H9 (cell line): Measurements from ENCODE around the gene ASCC2. TPM values are rescaled to one million over a fixed set of nuclear protein-coding genes. Genes with fewer than 3 reads are reported as not detected.

Source experiments
- DNase-seq: peaks from one replicate; pipeline ENCODE4 v3.0.0-alpha.2; 2017
- H2AFZ ChIP-seq: one replicate; pipeline ENCODE4 v1.6.1; 2013; ENCODE audit warnings: mild to moderate bottlenecking, low read length, control low read depth, moderate library complexity
- H2AK5ac ChIP-seq: 2 replicates; pipeline ENCODE4 v1.6.1; 2013; ENCODE audit warnings: low read length, control low read depth, mixed read lengths; ENCODE audit not compliant: insufficient read length
- H2BK120ac ChIP-seq: one replicate; pipeline ENCODE4 v1.6.1; 2013; ENCODE audit warnings: low read depth, mild to moderate bottlenecking, low read length, control low read depth, inconsistent platforms; ENCODE audit not compliant: poor library complexity, severe bottlenecking
- H2BK12ac ChIP-seq: 2 replicates; pipeline ENCODE4 v1.6.1; 2013; ENCODE audit warnings: low read length, control low read depth, mixed read lengths, low read depth; ENCODE audit not compliant: insufficient read length
- H2BK15ac ChIP-seq: 2 replicates; pipeline ENCODE4 v1.6.1; 2013; ENCODE audit warnings: low read depth, low read length, control low read depth
- H2BK20ac ChIP-seq: one replicate; pipeline ENCODE4 v1.6.1; 2013; ENCODE audit warnings: low read depth, mild to moderate bottlenecking, low read length, control low read depth, inconsistent platforms; ENCODE audit not compliant: poor library complexity, severe bottlenecking
- H2BK5ac ChIP-seq: 2 replicates; pipeline ENCODE4 v1.6.1; 2013; ENCODE audit warnings: low read length, control low read depth, mixed read lengths; ENCODE audit not compliant: insufficient read length
- H3K14ac ChIP-seq: 2 replicates; pipeline ENCODE4 v1.6.1; 2013; ENCODE audit warnings: low read length, control low read depth; ENCODE audit not compliant: insufficient read depth
- H3K18ac ChIP-seq: 2 replicates; pipeline ENCODE4 v1.6.1; 2013; ENCODE audit warnings: low read depth, mild to moderate bottlenecking, mixed read lengths, low read length, control low read depth; ENCODE audit not compliant: insufficient read length
- H3K23ac ChIP-seq: 2 replicates; pipeline ENCODE4 v1.6.1; 2013; ENCODE audit warnings: low read length, control low read depth, mixed read lengths, low read depth; ENCODE audit not compliant: insufficient read length
- H3K23me2 ChIP-seq: 2 replicates; pipeline ENCODE4 v1.6.1; 2013; ENCODE audit warnings: low read depth, mild to moderate bottlenecking, mixed read lengths, low read length, control low read depth; ENCODE audit not compliant: insufficient read length, poor library complexity, severe bottlenecking
- H3K27ac ChIP-seq: 2 replicates; pipeline ENCODE4 v1.5.1; 2013; ENCODE audit warnings: low read length, control low read depth, mixed read lengths, low read depth; ENCODE audit not compliant: insufficient read length
- H3K27me3 ChIP-seq: 2 replicates; pipeline ENCODE4 v1.6.1; 2013; ENCODE audit warnings: low read length, control low read depth, inconsistent platforms; ENCODE audit not compliant: insufficient read depth
- H3K4ac ChIP-seq: 2 replicates; pipeline ENCODE4 v1.6.1; 2013; ENCODE audit warnings: low read depth, mild to moderate bottlenecking, control low read depth, inconsistent platforms, low read length, moderate library complexity
- H3K4me1 ChIP-seq: 2 replicates; pipeline ENCODE4 v1.6.1; 2013; ENCODE audit warnings: low read length, control low read depth, inconsistent platforms; ENCODE audit not compliant: insufficient read depth
- H3K4me2 ChIP-seq: 2 replicates; pipeline ENCODE4 v1.6.1; 2013; ENCODE audit warnings: low read length, control low read depth, mixed read lengths; ENCODE audit not compliant: insufficient read length, insufficient read depth
- H3K56ac ChIP-seq: 2 replicates; pipeline ENCODE4 v1.6.1; 2013; ENCODE audit warnings: low read depth, mild to moderate bottlenecking, mixed read lengths, low read length, control low read depth; ENCODE audit not compliant: insufficient read length
- H3K79me1 ChIP-seq: 2 replicates; pipeline ENCODE4 v1.6.1; 2013; ENCODE audit warnings: low read depth, mild to moderate bottlenecking, moderate library complexity, low read length, control low read depth, inconsistent platforms; ENCODE audit not compliant: insufficient read depth, poor library complexity, severe bottlenecking
- H3K79me2 ChIP-seq: 2 replicates; pipeline ENCODE4 v1.6.1; 2013; ENCODE audit warnings: low read length, control low read depth, inconsistent platforms; ENCODE audit not compliant: insufficient read depth
- H3K9ac ChIP-seq: 2 replicates; pipeline ENCODE4 v1.6.1; 2013; ENCODE audit warnings: low read length, control low read depth, mixed read lengths; ENCODE audit not compliant: insufficient read length; ENCODE audit errors: extremely low read depth
- H3K9me3 ChIP-seq: one replicate; pipeline ENCODE4 v1.6.1; 2013; ENCODE audit warnings: low read depth, low read length, inconsistent platforms; ENCODE audit not compliant: control insufficient read depth
- H3T11ph ChIP-seq: one replicate; pipeline ENCODE4 v1.6.1; 2013; ENCODE audit warnings: mild to moderate bottlenecking, low read length, control low read depth, inconsistent platforms
- H4K20me1 ChIP-seq: one replicate; pipeline ENCODE4 v1.6.1; 2013; ENCODE audit not compliant: control insufficient read depth, insufficient read length, insufficient read depth
- H4K5ac ChIP-seq: 2 replicates; pipeline ENCODE4 v1.6.1; 2013; ENCODE audit warnings: low read depth, mild to moderate bottlenecking, mixed read lengths, low read length, control low read depth; ENCODE audit not compliant: insufficient read length
- H4K8ac ChIP-seq: replicated peaks from 2 replicates; pipeline ENCODE4 v1.6.1; 2013; ENCODE audit warnings: low read length, control low read depth, mixed read lengths, low read depth; ENCODE audit not compliant: insufficient read length
- H4K91ac ChIP-seq: 2 replicates; pipeline ENCODE4 v1.6.1; 2013; ENCODE audit warnings: low read depth, mild to moderate bottlenecking, moderate library complexity, mixed read lengths, low read length, control low read depth; ENCODE audit not compliant: insufficient read length
- H3K27ac Mint-ChIP-seq, 3 experiments: 2 replicates in 2 of 3; 3 replicates in 1 of 3; pipeline ENCODE4 v1.8.0; 2020 to 2021; ENCODE audit warnings: mixed read lengths in 3 of 3, mild to moderate bottlenecking in 1 of 3, moderate library complexity in 1 of 3
- H3K27me3 Mint-ChIP-seq: 2 replicates; pipeline ENCODE4 v1.8.0; 2021; ENCODE audit warnings: low read depth, mild to moderate bottlenecking, moderate library complexity, mixed read lengths
- H3K36me3 Mint-ChIP-seq, 3 experiments: 2 replicates in 2 of 3; 3 replicates in 1 of 3; pipeline ENCODE4 v1.8.0; 2020 to 2021; ENCODE audit warnings: low read depth in 3 of 3, mixed read lengths in 3 of 3; ENCODE audit not compliant: insufficient read depth in 1 of 3
- H3K4me1 Mint-ChIP-seq, 2 experiments: 2 replicates each; pipeline ENCODE4 v1.8.0; 2020; ENCODE audit warnings: mixed read lengths in 2 of 2
- H3K4me3 Mint-ChIP-seq, 2 experiments: 2 replicates in 1 of 2; 3 replicates in 1 of 2; pipeline ENCODE4 v1.8.0; 2020 to 2021; ENCODE audit warnings: mild to moderate bottlenecking in 2 of 2, mixed read lengths in 2 of 2, moderate library complexity in 1 of 2
- H3K9me3 Mint-ChIP-seq, 2 experiments: 2 replicates in 1 of 2; 3 replicates in 1 of 2; pipeline ENCODE4 v1.8.0; 2020; ENCODE audit warnings: mild to moderate bottlenecking in 2 of 2, mixed read lengths in 2 of 2, moderate library complexity in 1 of 2
- WGBS: extraction: QIAGEN DNeasy Blood & Tissue Kit; methylation state at CpG from one replicate; pipeline ENCODE4 v1.1.7; 2013; ENCODE audit warnings: missing lambda C conversion rate, low lambda C conversion rate, mixed read lengths; ENCODE audit not compliant: insufficient read length; ENCODE audit errors: extremely low coverage; 5-methylcytosine and 5-hydroxymethylcytosine counted together
- total RNA-seq: library from RNA; stranded (reverse); gene quantifications from 2 replicates; pipeline ENCODE4 v1.2.1, GENCODE V29; 2021
- TF ChIP-seq, protein P1 (sequence below): fragments of 200-600 bp; sonication (generic); conservative IDR thresholded peaks from 3 replicates; pipeline ENCODE4 v1.8.0; 2021; ENCODE audit warnings: antibody characterized with exemption, mild to moderate bottlenecking

ASCC2 gene
- total RNA-seq, 1 experiment from 2014 or later = 48.2 TPM

DNA sequence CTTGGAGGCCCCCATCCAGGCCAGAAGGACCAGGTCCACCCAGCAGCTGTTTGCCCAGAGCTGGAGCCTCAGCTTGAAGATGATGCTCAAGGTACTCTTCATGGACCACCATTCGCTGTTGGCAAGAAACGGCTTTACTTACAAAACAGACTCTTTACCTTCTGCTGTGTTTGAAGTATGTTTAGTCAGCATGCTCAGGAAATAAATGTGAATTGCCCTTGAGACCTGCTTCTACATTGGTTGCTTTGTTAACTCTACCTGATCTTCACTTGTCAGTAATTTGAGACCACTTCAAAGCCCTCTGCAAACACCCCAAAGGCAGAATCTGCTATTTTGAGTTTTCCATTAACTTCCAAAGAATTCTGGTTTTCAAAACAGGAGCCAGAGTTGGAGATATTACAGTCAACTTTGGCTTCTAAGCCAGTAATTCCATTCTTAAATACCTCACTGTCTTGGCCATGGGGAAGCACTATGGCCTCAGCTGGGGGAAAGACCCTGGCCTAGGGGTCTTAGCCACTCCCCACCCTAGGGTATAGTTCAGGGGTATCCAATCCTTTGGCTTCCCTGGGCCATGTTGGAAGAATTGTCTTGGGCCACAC is 68.3 kb downstream of the ASCC2 start:
- H3K9me3 Mint-ChIP-seq = no peaks in the 10 kb centered on the region
- no CpG with 5 or more reads among the region's 2 CpGs for WGBS

More for the DNA sequence above, 68.3 kb downstream of the ASCC2 start:
- DNase-seq = no peak
- H4K5ac ChIP-seq = no peak overlapping the region
- H2BK20ac ChIP-seq = no peak overlapping the region
- H3K23me2 ChIP-seq = peaks cover 13% of the 10 kb centered on the region
- H3K4me2 ChIP-seq = no peak overlapping the region
- H3K23ac ChIP-seq = no peak overlapping the region
- peaks cover 2% of the 10 kb centered on the region; the same call in 1 of the 2 replicates for H3K4me1 ChIP-seq
- Mint-ChIP-seq H3K27ac (no peak overlapping the region), H3K4me3 (no peak overlapping the region; a peak in 1 of 5 replicates), H3K27me3 (peaks cover 5% of the 10 kb centered on the region; the same call in 1 of the 2 replicates), H3K4me1 (peaks cover 15 to 17% of the 10 kb centered on the region in 2 experiments), H3K36me3 (peaks cover 12 to 29% (median 24%) of the 10 kb centered on the region in 3 experiments; a peak in 6 of 7 replicates)
- H3K18ac ChIP-seq = no peak overlapping the region
- H3K79me2 ChIP-seq = peaks cover 7% of the 10 kb centered on the region; the same call in 1 of the 2 replicates
- H4K8ac ChIP-seq = no peak overlapping the region
- H2BK5ac ChIP-seq = no peak overlapping the region
- H2BK12ac ChIP-seq = no peak overlapping the region
- no peaks in the 10 kb centered on the region for H3K27me3 ChIP-seq
- no peaks in the 10 kb centered on the region for H4K20me1 ChIP-seq
- H2BK120ac ChIP-seq = no peak overlapping the region
- no peak overlapping the region for H2AFZ ChIP-seq
- H2AK5ac ChIP-seq = no peak overlapping the region
- no peak overlapping the region for H3K9ac ChIP-seq
- no peak overlapping the region for H3K56ac ChIP-seq
- no peak overlapping the region for H4K91ac ChIP-seq
- no peak overlapping the region for H3K27ac ChIP-seq
- H2BK15ac ChIP-seq = no peak overlapping the region
- TF ChIP-seq, protein P1, sequence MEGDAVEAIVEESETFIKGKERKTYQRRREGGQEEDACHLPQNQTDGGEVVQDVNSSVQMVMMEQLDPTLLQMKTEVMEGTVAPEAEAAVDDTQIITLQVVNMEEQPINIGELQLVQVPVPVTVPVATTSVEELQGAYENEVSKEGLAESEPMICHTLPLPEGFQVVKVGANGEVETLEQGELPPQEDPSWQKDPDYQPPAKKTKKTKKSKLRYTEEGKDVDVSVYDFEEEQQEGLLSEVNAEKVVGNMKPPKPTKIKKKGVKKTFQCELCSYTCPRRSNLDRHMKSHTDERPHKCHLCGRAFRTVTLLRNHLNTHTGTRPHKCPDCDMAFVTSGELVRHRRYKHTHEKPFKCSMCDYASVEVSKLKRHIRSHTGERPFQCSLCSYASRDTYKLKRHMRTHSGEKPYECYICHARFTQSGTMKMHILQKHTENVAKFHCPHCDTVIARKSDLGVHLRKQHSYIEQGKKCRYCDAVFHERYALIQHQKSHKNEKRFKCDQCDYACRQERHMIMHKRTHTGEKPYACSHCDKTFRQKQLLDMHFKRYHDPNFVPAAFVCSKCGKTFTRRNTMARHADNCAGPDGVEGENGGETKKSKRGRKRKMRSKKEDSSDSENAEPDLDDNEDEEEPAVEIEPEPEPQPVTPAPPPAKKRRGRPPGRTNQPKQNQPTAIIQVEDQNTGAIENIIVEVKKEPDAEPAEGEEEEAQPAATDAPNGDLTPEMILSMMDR = no peak
- H3K79me1 ChIP-seq = no peaks in the 10 kb centered on the region
- no peaks in the 10 kb centered on the region for H3K9me3 ChIP-seq
- no peak overlapping the region for H3K14ac ChIP-seq
- H3T11ph ChIP-seq = no peak overlapping the region
- no peak overlapping the region for H3K4ac ChIP-seq
